Effector CD8-positive, alpha-beta T cell (primary cell): Measurements from ENCODE around the gene TOP3A.

ENCODE experiments used
- DNase-seq: peaks from one replicate; lab custom pipeline; 2025; lab: John Stamatoyannopoulos, UW

TOP3A gene

DNA sequence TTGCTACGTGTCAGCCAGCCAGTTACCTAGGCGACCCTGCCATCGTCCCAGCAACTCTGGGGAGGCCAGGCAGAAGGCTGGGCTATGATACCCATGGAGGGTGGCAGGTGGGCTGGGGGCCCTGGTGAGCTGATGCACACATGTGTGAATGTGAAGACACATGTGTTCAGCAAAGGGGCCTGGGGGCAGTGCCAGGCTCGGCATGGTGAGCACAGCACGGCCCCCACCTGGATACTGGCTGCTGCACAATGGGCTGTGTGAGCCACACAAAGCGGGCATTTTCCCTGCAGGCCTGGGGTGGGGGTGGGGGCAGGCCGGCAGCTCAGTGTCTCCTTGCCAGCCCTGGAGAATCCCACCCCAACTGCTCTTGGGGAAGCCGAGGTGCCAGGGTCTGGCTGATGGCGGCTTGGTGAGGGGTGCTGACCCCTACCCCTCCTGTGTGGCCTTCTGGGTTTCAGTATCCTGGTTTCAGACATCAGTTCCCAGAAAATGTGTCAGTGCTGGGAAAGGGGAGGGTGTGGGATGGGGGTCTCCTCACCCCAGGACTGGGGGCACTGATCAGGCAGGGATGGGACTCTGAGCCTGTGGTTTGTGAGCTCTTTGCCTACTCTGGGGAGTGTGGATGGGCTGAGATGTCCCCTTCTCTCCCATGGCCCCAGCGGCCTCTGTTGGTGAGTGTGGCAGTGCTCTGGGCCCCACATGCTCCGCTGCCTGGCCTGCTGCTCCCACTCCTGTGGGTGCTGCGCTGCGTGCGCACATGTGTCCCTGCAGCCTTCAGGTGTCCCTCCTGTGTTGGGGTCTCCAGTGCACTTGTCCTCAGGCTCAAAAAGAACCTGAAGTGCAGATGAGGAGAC lies 84.3 kb downstream of the TOP3A start:
- DNase-seq, result no peak

DNA sequence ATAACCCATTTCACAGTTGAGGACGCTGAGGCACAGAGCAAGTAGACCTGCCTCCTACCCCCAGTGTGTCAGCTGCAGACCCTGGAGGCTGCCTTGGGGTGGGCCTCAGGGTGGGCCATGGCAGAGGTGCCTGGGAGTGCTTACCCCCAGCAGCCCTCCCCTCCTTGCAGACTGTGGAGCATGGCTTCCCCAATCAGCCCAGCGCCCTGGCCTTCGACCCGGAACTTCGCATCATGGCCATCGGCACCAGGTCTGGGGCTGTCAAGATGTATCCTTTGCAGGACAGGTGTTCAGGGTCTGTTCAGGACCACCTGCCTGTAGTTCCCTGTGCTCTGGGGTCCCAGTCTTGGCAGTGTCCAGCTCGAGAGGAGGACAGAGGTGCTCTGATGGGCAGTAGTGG lies 85.0 kb downstream of the TOP3A start:
- DNase-seq, result no peak

DNA sequence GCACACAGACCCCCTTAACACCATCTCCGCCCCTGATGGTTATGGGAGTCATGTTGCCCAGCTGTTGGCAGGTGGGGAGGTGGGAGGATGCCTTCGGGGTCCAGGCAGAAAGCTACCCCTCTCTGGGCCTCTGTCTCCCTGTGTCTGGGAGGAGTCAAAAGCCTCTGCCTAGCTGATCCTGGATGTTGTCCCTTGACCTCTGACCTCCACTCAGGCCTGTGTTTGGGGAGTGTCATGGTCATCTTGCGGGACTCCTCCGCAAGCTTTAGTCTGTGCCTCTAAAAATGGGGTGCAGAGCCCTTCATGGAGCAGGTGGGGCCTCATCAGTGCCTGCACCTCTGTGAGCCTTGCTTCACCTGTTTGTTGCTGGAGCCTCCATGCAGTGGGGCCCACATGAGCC lies 85.5 kb downstream of the TOP3A start:
- DNase-seq, result no peak

DNA sequence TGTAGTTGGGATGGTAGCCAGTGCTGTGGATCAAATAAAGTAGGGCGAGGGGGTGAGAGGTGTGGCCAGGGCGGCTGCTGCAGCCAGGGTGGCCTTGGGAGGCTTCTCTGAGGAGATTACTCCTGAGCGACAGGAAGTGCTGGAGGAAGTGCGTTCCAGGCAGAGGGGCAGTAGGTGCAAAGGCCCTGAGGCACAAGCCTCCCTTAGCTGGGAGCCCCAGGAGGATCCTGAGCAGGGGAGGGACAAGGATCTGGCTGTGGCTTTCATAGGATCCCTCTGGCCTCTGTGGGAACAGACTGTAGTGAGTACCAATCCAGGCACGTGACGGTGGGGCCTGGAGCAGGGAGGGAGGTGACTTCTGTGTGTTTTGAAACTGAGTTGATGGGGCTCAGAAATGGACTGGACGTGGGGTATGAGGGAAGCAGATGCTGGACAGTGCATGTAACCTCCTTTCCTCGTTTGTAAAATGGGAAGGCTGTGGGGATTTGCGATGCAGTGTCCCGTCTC lies 86.6 kb downstream of the TOP3A start:
- DNase-seq, result no peak

DNA sequence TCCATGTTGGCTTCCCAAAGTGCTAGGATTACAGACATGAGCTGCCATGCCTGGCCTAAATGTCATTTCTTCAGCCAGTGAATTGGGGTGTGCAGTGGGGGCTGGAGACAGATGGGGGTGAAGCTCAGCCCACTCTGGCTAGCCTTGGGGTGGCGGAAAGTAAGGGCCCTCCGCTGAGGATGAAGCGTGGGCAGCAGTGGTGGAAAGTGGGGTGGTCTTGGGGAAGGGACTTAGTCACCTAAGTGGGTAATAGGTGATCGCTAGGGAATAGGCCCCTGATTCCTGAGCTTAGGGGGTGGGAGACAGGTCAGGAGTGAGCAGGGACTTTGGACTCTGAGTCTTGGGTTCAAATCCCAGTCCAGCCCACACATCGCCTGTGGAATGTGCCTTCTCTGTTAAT lies 87.2 kb downstream of the TOP3A start:
- no peak for DNase-seq

DNA sequence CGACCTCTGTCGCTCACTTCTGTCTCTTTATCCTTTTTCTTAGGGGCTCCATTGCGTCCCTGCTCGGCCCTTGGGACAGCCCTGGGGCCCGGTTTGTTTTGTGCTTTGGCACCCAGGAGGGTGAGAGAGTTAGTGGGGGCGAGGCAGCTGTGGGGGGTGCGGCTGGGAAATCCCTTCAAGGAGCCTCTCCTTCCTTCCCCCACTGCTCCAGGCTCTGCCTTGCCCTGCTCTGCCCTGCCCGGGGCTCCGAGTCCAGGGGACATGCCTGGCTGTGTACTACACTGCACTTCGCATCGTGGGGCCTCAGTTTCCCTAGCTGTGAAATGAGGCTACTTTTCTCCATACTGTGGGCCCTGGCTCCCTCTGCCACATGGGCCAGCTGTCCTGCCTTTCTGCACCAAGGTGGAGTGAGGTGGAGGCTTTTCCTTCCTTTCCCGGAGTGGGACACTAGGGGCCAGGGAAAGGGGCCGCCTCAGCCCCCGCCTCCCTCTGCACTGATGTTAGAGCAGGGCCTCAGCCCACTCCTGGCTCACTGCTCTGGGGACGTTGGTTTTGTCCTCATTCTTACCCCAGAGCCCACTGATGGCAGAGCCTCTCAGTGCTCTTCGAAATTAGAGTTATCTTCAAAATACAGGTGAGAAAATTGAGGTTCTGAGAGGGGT lies 88.4 kb downstream of the TOP3A start:
- DNase-seq, result no peak

DNA sequence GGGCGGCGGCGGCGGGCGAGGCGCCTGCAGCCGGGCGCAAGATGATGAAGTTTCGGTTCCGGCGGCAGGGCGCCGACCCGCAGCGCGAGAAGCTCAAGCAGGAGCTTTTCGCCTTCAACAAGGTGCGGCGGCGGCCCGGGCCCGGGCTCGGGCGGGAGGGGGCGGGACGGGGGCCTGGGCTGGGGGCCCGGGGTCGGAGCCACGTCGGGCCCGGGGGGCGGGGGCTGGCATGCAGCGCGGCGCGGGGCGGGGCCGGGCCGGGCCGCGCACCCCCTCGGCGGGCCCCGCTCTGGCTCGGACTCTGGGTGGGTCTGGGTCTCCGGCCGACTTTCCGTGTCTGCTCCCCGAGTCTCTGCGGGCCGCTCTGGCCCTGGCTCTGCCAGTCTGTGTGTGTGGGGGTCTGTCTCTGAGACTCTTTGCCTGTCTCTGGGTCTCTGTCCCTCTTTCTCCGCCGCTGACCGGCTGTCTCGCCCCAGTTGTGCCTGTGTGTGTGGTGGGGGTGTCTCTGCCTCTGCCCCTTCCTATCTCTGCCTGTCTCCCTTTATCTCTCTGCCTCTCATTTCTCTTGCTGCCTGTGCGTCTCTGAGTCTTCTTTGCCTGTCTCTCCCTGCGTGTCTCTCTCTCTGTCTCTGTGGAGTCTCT lies 89.0 kb downstream of the TOP3A start:
- DNase-seq, result no peak

DNA sequence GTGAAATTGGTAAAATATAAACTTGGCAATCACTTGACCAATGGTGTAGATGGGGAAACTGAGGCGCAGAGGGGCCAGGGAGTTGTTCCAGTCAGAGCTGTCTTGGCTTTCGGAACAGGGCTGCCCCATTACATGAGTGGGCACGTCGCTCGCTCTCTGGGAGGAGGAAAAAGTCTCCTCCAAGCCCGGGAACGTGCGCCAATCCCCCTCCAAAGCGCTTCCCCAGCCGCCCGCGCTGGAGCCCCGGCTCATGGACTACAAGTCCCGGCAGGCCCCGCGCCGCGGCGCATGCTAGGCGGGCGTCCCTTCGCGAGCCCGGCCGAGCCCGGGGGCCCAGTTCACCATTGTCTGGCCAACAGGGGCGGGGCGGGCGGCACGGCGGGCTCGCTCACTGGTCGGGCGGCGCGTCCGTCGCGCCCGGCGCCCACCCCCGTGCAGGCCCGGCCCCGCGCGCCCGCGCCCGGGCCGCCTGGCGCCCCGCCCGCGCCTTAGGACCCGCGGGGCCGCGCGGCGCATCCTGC lies 89.6 kb downstream of the TOP3A start, which contains the start of gene LLGL1:
Gene LLGL1 (plus strand): TSS at position 515 of the 521 bp plus-strand sequence. CDS start 48 bp downstream, outside the sequence.
- peak; percentile 93 for DNase-seq

DNA sequence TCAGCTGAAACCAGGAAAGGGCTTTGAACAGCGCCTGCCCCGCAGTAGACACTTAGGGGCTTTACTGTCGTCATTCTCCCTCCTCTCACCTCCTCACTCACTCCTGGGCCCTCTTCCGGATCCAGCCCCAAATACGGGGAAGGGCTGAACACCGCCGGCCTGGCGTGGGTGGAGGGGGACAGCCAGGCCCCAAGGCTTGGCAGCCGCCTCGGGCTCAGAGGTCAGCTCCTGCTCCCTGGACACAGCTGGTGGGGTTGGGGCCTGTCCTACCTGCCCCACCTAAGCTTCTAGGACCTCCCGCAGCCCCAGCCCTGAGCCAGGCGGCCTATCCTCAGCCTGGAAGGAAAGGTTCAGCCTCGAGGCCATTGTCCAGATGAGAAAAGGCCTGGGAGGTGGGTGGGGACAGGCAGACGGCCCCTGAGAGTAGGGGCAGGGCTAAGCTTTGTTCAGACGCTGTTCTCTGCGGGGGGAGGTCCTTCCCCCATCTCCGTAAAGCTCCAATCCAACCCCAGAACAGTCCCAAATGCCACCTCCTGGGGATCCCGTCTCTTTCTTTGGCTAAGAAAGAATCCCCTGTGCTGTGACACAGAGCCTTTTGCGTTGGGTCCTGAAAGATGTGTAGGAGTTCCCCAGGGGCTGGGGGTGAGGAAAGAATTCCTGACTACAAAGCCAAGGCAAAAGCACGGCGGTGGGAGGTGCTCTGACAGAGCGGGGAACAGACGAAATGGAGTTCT lies 90.2 kb downstream of the TOP3A start:
- DNase-seq, result no peak

DNA sequence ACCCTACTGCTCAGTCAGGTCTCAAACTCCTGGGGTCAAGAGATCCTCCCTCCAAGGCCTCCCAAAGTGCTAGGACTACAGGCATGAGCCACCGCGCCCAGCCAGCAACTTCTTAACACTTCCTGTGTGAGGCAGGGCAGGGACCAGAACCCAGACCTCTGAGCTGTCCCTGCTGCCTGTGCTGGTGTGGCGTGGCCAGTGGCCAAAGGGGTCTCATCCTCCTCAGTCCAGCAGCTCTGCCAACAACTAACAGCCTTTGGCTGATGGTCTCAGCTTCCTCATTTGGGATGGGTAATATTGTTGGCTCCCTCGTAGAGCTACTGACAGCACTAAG lies 90.8 kb downstream of the TOP3A start:
- DNase-seq, result no peak
